Muscle of leg (tissue), 11 donors: ENCODE data around the gene STAMBPL1. TPM values are rescaled to one million over a fixed set of nuclear protein-coding genes. Genes with fewer than 3 reads are reported as not detected.

Experiments used
- DNase-seq: peaks from one replicate; pipeline ENCODE4 v3.0.0; 2013
- H3K27ac ChIP-seq: one replicate; pipeline ENCODE4 v1.5.1; 2013; ENCODE audit warnings: mild to moderate bottlenecking, low read length, control low read depth
- H3K27me3 ChIP-seq: one replicate; pipeline ENCODE4 v1.6.1; 2013; ENCODE audit warnings: low read length; ENCODE audit not compliant: control insufficient read depth, insufficient read depth
- H3K36me3 ChIP-seq: one replicate; pipeline ENCODE4 v1.6.1; 2013; ENCODE audit warnings: low read length; ENCODE audit not compliant: control insufficient read depth, insufficient read depth
- H3K4me1 ChIP-seq: one replicate; pipeline ENCODE4 v1.6.1; 2013; ENCODE audit warnings: low read length; ENCODE audit not compliant: control insufficient read depth, insufficient read depth
- H3K4me3 ChIP-seq: one replicate; pipeline ENCODE4 v1.5.1; 2013; ENCODE audit warnings: low read length, control low read depth
- H3K9me3 ChIP-seq: replicated peaks from 2 replicates; pipeline ENCODE4 v1.6.1; 2013; ENCODE audit warnings: low read depth, low read length; ENCODE audit not compliant: control insufficient read depth
- WGBS: methylation state at CpG from one replicate; pipeline ENCODE4 v1.1.5; 2013; ENCODE audit warnings: missing lambda C conversion rate; ENCODE audit not compliant: insufficient coverage; 5-methylcytosine and 5-hydroxymethylcytosine counted together
- polyA plus RNA-seq, 8 donors: library from polyadenylated mRNA; unstranded; fragments of 120-200 nt; gene quantifications; one replicate each; pipeline versions ENCODE4 v1.2.1 to v1.2.3, GENCODE V29; 2013; ENCODE audit warnings: inconsistent platforms in 1 of 8, low replicate concordance in 1 of 8; ENCODE audit not compliant: insufficient read length in 8 of 8, insufficient read depth in 1 of 8
- total RNA-seq: library from RNA; stranded (reverse); fragments of 120-200 nt; gene quantifications from one replicate; pipeline ENCODE4 v1.2.4, GENCODE V29; 2013

STAMBPL1 gene
- total and polyA plus RNA-seq, 9 donors = 5.2 to 10.3 (median 6.3) TPM

DNA sequence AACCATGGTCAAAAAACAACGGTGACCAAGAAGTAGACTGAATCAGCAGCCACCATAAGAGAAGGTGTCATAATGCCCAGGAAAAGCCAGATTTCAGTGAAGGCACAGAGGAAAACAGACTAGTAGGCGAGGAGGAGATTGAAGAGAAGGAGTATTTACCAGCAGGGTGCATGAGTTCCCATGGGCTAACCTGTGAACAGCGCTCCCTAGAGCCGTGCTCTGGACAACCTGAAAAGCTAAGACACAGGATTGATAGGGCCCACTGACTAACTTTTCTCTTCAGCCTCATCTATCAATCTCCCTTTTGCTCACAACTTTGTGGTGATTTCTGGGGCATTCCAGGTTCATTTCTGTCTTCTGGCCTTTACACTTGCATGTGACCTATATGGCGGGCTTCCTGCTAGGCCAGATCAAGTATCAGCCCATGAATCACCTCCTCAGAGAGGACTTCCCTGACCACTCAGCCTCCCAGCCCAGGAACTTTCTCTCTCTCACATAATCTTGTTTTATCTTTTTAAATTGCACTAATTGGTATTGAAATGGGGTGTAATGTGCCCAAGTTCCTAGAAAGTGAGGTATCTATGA, 41.2 kb upstream of the STAMBPL1 start:
- Histone ChIP-seq H3K27ac (no peak overlapping the region), H3K4me3 (no peak overlapping the region), H3K9me3 (no peaks in the 10 kb centered on the region), H3K4me1 (no peaks in the 10 kb centered on the region), H3K27me3 (no peaks in the 10 kb centered on the region), H3K36me3 (no peaks in the 10 kb centered on the region)
- DNase-seq = no peak
- WGBS = 97% methylated on average over 3 of the region's 5 CpGs

DNA sequence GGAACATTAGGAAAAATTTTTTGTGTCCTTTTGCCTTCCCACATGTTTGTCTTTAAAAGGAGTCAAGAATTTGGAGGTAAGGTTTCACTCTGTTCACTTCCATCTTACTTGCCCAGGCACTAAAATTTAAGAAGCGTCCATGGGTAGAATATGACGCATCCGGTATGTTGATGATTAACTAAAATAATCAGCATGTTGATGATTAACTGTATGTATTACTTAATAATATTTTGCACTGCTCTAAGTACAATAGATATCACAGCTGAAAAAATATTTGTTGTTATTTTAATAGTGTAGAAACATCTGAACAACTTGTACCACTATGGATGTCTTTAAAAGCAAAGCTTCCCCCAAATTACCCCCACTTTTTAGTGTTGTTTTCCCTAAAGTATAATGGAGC, 39.9 kb upstream of the STAMBPL1 start:
- no peak overlapping the region for H3K27ac ChIP-seq
- H3K9me3 ChIP-seq = no peaks in the 10 kb centered on the region
- no peak for DNase-seq
- WGBS = no CpG with 5 or more reads among the region's 3 CpGs
- no peaks in the 10 kb centered on the region for H3K4me1 ChIP-seq
- H3K4me3 ChIP-seq = no peak overlapping the region
- no peaks in the 10 kb centered on the region for H3K27me3 ChIP-seq
- no peaks in the 10 kb centered on the region for H3K36me3 ChIP-seq

DNA sequence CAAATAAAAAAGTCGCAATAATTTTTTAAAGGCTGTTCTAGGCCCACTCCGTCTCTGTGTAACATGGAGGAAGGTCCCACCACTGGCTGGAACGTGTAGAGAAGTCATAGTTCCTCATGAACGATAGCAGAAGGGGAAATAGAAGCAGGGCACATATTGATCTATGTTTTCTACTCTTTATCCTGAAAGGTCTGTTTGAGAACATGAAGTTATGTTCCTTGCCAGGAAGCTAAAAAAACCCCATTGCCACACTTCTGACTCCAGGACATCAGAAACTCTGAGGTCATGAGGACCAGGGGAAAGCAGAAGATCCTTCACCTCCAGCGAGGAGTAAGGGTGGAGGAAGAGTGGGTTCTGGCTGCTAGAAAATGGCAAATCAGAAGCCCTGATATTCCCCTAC, 39.2 kb upstream of the STAMBPL1 start:
- WGBS = no CpG with 5 or more reads among the region's 5 CpGs
- H3K4me3 ChIP-seq = no peak overlapping the region
- H3K9me3 ChIP-seq = no peaks in the 10 kb centered on the region
- no peak overlapping the region for H3K27ac ChIP-seq
- no peak for DNase-seq
- no peaks in the 10 kb centered on the region for H3K27me3 ChIP-seq
- no peaks in the 10 kb centered on the region for H3K4me1 ChIP-seq
- H3K36me3 ChIP-seq = no peaks in the 10 kb centered on the region

GRCh38 chr10:88841316-88842111, 38.5 kb upstream of the STAMBPL1 start:
- Histone ChIP-seq H3K4me3 (no peak overlapping the region), H3K27me3 (no peaks in the 10 kb centered on the region), H3K4me1 (no peaks in the 10 kb centered on the region), H3K27ac (no peak overlapping the region), H3K36me3 (no peaks in the 10 kb centered on the region), H3K9me3 (no peaks in the 10 kb centered on the region)
- 31% methylated on average over 2 of the region's 6 CpGs for WGBS
- DNase-seq = no peak

- H3K4me3 ChIP-seq = no peak overlapping the region
- no peaks in the 10 kb centered on the region for H3K36me3 ChIP-seq
- no peaks in the 10 kb centered on the region for H3K27me3 ChIP-seq
- H3K9me3 ChIP-seq = no peaks in the 10 kb centered on the region
- no peak overlapping the region for H3K27ac ChIP-seq
- H3K4me1 ChIP-seq = no peaks in the 10 kb centered on the region
- DNase-seq = no peak
- no CpG with 5 or more reads among the region's 4 CpGs for WGBS
Observed at GRCh38 chr10:88843171-88843570, 36.9 kb upstream of the STAMBPL1 start.

DNA sequence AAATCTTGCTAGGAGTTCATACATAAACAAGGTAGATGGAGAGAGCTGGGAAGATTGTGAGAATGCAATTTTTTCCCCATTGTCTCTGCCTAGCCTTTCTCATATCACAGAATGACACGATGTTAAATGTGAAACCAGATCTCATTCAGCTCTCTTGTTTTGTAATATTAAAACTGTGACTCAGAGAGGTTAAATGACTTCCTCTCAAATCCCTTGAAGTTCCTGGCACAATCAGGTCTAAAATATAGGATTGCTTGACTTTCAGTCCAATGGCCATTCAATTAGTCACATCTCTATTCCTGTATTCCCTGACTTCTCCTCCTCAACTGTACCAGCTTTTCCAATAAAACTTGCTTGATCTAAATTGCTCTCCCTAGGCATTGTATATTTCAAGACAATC, 31.5 kb upstream of the STAMBPL1 start:
- Histone ChIP-seq H3K27me3 (no peaks in the 10 kb centered on the region), H3K36me3 (no peaks in the 10 kb centered on the region), H3K9me3 (no peaks in the 10 kb centered on the region), H3K27ac (no peak overlapping the region), H3K4me3 (no peak overlapping the region), H3K4me1 (peaks cover 2% of the 10 kb centered on the region)
- no CpG with 5 or more reads among the region's 1 CpG for WGBS
- DNase-seq = no peak

DNA sequence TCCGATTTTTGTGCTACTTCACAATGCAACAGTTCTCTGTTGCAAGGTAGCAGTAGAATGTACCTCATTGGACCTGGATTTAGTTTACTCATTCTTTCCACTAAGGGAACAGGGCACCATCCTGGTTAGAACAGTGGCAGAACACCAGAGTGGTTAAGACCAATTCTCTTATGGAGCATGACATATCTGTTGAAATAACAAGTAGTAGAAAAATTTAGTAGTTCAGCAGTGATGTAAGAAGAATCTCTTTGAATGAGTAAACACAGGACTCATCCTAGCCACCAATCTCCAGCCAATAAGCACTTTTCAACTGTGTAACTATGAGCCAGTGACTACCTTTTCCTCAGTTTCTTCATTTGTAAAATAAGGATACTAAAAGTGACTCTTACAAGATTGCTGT, 30.8 kb upstream of the STAMBPL1 start:
- no peak for DNase-seq
- no peak overlapping the region for H3K4me3 ChIP-seq
- H3K27ac ChIP-seq = no peak overlapping the region
- H3K4me1 ChIP-seq = peaks cover 2% of the 10 kb centered on the region
- H3K27me3 ChIP-seq = no peaks in the 10 kb centered on the region
- no CpG with 5 or more reads among the region's 1 CpG for WGBS
- H3K36me3 ChIP-seq = no peaks in the 10 kb centered on the region
- H3K9me3 ChIP-seq = no peaks in the 10 kb centered on the region

DNA sequence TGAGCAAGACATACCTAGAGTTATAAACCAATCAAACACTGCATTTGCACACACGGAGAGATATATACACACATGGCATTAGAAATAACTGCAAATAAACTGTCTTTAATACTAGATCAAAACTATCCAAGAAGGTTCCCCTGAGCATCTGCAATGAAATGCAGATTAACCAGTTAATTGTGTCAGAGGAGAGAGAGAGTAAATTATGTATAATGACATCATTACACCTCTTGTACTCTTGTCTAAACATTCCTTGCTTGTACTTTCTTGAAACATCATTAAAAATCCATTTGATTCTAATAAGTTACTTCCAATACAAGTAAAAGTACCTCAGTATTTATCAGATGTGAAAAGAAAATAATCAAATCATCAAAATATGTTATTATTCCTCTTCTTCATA, 29.3 kb upstream of the STAMBPL1 start:
- H3K4me3 ChIP-seq = no peak overlapping the region
- DNase-seq = no peak
- H3K36me3 ChIP-seq = no peaks in the 10 kb centered on the region
- H3K4me1 ChIP-seq = peaks cover 3% of the 10 kb centered on the region
- H3K9me3 ChIP-seq = no peaks in the 10 kb centered on the region
- H3K27me3 ChIP-seq = no peaks in the 10 kb centered on the region
- WGBS = no CpG with 5 or more reads among the region's 1 CpG
- no peak overlapping the region for H3K27ac ChIP-seq

- H3K4me3 ChIP-seq = no peak within 1 kb of the TSS
Observed at GRCh38 chr10:88851706-88852105, 28.3 kb upstream of the STAMBPL1 start, which contains the start of gene ANKRD22. ANKRD22 (minus strand) TSS chr10:88851844; CDS start chr10:88851607, 237 bp downstream.

GRCh38 chr10:88852327-88852726, 27.7 kb upstream of the STAMBPL1 start:
- Histone ChIP-seq H3K27me3 (no peaks in the 10 kb centered on the region), H3K4me3 (no peak overlapping the region), H3K36me3 (no peaks in the 10 kb centered on the region), H3K4me1 (peaks cover 3% of the 10 kb centered on the region), H3K9me3 (no peaks in the 10 kb centered on the region), H3K27ac (no peak overlapping the region)
- no peak for DNase-seq
- WGBS = 100% methylated on average over 2 of the region's 4 CpGs

More at GRCh38 chr10:88851706-88852105, 28.3 kb upstream of the STAMBPL1 start, which contains the start of gene ANKRD22:
- DNase-seq = no peak
- H3K27ac ChIP-seq = no peak within 1 kb of the TSS
- no peaks in the 10 kb centered on the region for H3K27me3 ChIP-seq
- H3K36me3 ChIP-seq = no peaks in the 10 kb centered on the region
- H3K4me1 ChIP-seq = peaks cover 3% of the 10 kb centered on the region
- WGBS = 83% methylated on average over 2 of the region's 5 CpGs
- H3K9me3 ChIP-seq = no peaks in the 10 kb centered on the region
